Measurements from ENCODE around the gene C10orf71. TPM values are rescaled to one million over a fixed set of nuclear protein-coding genes. Genes with fewer than 3 reads are reported as not detected.

Gene C10orf71
- total RNA-seq, 1 experiment from 2014 or later, result not detected

- Mint-ChIP-seq H3K9me3 (ENCODE audit: unreplicated experiment) (no peaks in the 10 kb centered on the region), H3K27ac (ENCODE audit: low read depth, unreplicated experiment) (no peak overlapping the region), H3K4me1 (ENCODE audit: insufficient read depth, unreplicated experiment) (no peaks in the 10 kb centered on the region), H3K36me3 (ENCODE audit: insufficient read depth, unreplicated experiment) (no peaks in the 10 kb centered on the region), H3K4me3 (ENCODE audit: unreplicated experiment) (no peak overlapping the region), H3K27me3 (ENCODE audit: insufficient read depth, unreplicated experiment) (peaks cover 17% of the 10 kb centered on the region)
- POLR2A ChIA-PET, result no interaction called here
- no TSS peak for BruUV-seq (replicated peaks)
- no peak for TF ChIP-seq CTCF (IDR thresholded peaks at IDR 0.05; ENCODE audit: unreplicated experiment)
- intact Hi-C loops (cut with micrococcal nuclease), result no loop called here
- no peak for DNase-seq (ENCODE audit: unreplicated experiment)
- CTCF ChIA-PET, result interaction anchor here (0.6 kb wide), 1 partner anchor 20 kb away, joined by 5 read pairs; no protein-coding TSS in a partner anchor
These were observed 2.1 kb upstream of the C10orf71 start for GRCh38 chr10:49296836-49297235.

GRCh38 chr10:49297818-49298670, 926 bp upstream of the C10orf71 start:
- TF ChIP-seq CTCF (IDR thresholded peaks at IDR 0.05; ENCODE audit: unreplicated experiment), result no peak
- no peak overlapping the region for H3K4me3 Mint-ChIP-seq (ENCODE audit: unreplicated experiment)
- CTCF ChIA-PET, result interaction anchor here (0.9 kb wide), 1 partner anchor 16 kb away, joined by 4 read pairs; no protein-coding TSS in a partner anchor
- DNase-seq (ENCODE audit: unreplicated experiment), result no peak
- intact Hi-C loops (cut with micrococcal nuclease), result no loop called here
- BruUV-seq (replicated peaks), result no TSS peak
- H3K4me1 Mint-ChIP-seq (ENCODE audit: insufficient read depth, unreplicated experiment), result no peaks in the 10 kb centered on the region
- POLR2A ChIA-PET, result no interaction called here
- H3K9me3 Mint-ChIP-seq (ENCODE audit: unreplicated experiment), result no peaks in the 10 kb centered on the region
- H3K36me3 Mint-ChIP-seq (ENCODE audit: insufficient read depth, unreplicated experiment), result no peaks in the 10 kb centered on the region
- H3K27ac Mint-ChIP-seq (ENCODE audit: low read depth, unreplicated experiment), result no peak overlapping the region
- H3K27me3 Mint-ChIP-seq (ENCODE audit: insufficient read depth, unreplicated experiment), result peaks cover 5% of the 10 kb centered on the region

- ChIA-PET CTCF (no interaction called here), POLR2A (no interaction called here)
- H3K4me3 Mint-ChIP-seq (ENCODE audit: unreplicated experiment), result no peak overlapping the region
- TF ChIP-seq CTCF (IDR thresholded peaks at IDR 0.05; ENCODE audit: unreplicated experiment), result no peak
- intact Hi-C loops (cut with micrococcal nuclease), result no loop called here
- no peak overlapping the region for H3K27ac Mint-ChIP-seq (ENCODE audit: low read depth, unreplicated experiment)
- H3K36me3 Mint-ChIP-seq (ENCODE audit: insufficient read depth, unreplicated experiment), result no peaks in the 10 kb centered on the region
- no peaks in the 10 kb centered on the region for H3K9me3 Mint-ChIP-seq (ENCODE audit: unreplicated experiment)
- no TSS peak for BruUV-seq (replicated peaks)
- H3K27me3 Mint-ChIP-seq (ENCODE audit: insufficient read depth, unreplicated experiment), result no peaks in the 10 kb centered on the region
- no peak for DNase-seq (ENCODE audit: unreplicated experiment)
- H3K4me1 Mint-ChIP-seq (ENCODE audit: insufficient read depth, unreplicated experiment), result no peaks in the 10 kb centered on the region
These were observed 343 bp upstream of the C10orf71 start for GRCh38 chr10:49298671-49298982.

- intact Hi-C loops (cut with micrococcal nuclease), result no loop called here
- no peak overlapping the region for H3K4me3 Mint-ChIP-seq (ENCODE audit: unreplicated experiment)
- peaks cover 11% of the 10 kb centered on the region for H3K27me3 Mint-ChIP-seq (ENCODE audit: insufficient read depth, unreplicated experiment)
- H3K9me3 Mint-ChIP-seq (ENCODE audit: unreplicated experiment), result no peaks in the 10 kb centered on the region
- no peaks in the 10 kb centered on the region for H3K36me3 Mint-ChIP-seq (ENCODE audit: insufficient read depth, unreplicated experiment)
- no TSS peak for BruUV-seq (replicated peaks)
- ChIA-PET CTCF (no interaction called here), POLR2A (no interaction called here)
- H3K4me1 Mint-ChIP-seq (ENCODE audit: insufficient read depth, unreplicated experiment), result no peaks in the 10 kb centered on the region
- no peak for DNase-seq (ENCODE audit: unreplicated experiment)
- H3K27ac Mint-ChIP-seq (ENCODE audit: low read depth, unreplicated experiment), result no peak overlapping the region
- no peak for TF ChIP-seq CTCF (IDR thresholded peaks at IDR 0.05; ENCODE audit: unreplicated experiment)
These were observed 808 bp downstream of the C10orf71 start for GRCh38 chr10:49299816-49300139.

All from MCF 10A (cell line).